ENCODE measurements around the gene ACTR1A. TPM values are rescaled to one million over a fixed set of nuclear protein-coding genes. Genes with fewer than 3 reads are reported as not detected.
A peak's percentile ranks its signal among the peaks of the same experiment; 100 is the strongest.

The ACTR1A gene
- total RNA-seq, 2 donors from 2014 or later: 61.6 to 68.3 TPM

DNA sequence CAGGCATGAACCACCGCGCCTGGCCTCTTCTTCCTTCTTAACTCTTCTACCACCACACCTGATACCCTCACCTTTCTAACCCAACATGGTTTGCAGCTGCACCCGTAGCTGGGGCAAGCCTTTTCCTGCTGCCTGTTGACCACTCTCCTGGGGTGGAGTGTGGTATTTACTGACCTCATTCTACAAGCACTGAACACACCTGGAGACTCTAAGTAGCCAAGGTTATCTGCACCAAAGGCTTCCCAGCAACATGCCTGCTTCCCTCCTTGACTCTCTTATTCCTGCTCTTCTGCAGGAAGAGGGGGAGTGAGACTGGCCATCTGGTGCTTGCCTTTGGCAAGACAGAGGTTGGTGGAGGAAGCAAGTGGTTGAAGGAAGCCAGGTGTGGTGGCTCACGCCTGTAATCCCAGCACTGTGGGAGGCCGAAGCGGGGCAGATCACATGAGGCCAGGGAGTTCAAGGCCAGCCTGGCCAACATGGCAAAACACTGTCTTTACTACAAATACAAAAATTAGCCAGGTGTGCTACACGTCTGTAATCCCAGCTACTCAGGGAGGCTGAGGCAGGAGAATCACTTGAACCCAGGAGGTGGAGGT, 10.1 kb downstream of the ACTR1A start:
- Mint-ChIP-seq H3K4me1 (ENCODE audit: low read depth) (peaks cover 22% of the 10 kb centered on the region), H3K36me3 (ENCODE audit: insufficient read depth in 2 of 2) (peaks cover 3 to 10% of the 10 kb centered on the region in 2 donors), H3K27ac (peak overlapping the region; percentile 36), H3K4me3 (no peak overlapping the region), H3K27me3 (ENCODE audit: low read depth) (no peaks in the 10 kb centered on the region), H3K9me3 (no peaks in the 10 kb centered on the region)
- no peak for DNase-seq
- no peak for ATAC-seq (replicated peaks in 1 of 2)

DNA sequence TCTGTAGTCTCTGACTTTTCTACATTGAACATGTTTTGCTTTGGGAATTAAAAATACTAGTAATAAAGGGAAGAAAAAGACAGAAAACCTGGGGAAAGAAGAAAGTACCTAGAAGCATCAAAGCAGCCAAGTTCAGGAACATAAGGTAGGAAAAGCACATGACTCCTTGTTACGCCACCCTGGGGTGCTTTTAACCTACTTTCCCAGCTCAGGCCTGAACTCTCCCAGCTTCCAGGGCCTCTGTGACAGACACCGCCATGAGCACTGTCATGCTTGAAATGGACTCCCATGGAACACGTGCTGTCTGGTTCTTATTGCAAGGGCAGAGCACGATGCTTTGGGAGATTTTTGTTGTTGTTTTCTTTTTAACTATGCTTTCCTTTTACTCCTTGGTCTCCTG, 11.4 kb downstream of the ACTR1A start:
- H3K9me3 Mint-ChIP-seq: no peaks in the 10 kb centered on the region
- no peak for ATAC-seq (replicated peaks in 1 of 2)
- peaks cover 15% of the 10 kb centered on the region for H3K4me1 Mint-ChIP-seq (ENCODE audit: low read depth)
- peaks cover 3 to 10% of the 10 kb centered on the region in 2 donors for H3K36me3 Mint-ChIP-seq (ENCODE audit: insufficient read depth in 2 of 2)
- no peaks in the 10 kb centered on the region for H3K27me3 Mint-ChIP-seq (ENCODE audit: low read depth)
- no peak for DNase-seq
- no peak overlapping the region for H3K27ac Mint-ChIP-seq
- no peak overlapping the region for H3K4me3 Mint-ChIP-seq

DNA sequence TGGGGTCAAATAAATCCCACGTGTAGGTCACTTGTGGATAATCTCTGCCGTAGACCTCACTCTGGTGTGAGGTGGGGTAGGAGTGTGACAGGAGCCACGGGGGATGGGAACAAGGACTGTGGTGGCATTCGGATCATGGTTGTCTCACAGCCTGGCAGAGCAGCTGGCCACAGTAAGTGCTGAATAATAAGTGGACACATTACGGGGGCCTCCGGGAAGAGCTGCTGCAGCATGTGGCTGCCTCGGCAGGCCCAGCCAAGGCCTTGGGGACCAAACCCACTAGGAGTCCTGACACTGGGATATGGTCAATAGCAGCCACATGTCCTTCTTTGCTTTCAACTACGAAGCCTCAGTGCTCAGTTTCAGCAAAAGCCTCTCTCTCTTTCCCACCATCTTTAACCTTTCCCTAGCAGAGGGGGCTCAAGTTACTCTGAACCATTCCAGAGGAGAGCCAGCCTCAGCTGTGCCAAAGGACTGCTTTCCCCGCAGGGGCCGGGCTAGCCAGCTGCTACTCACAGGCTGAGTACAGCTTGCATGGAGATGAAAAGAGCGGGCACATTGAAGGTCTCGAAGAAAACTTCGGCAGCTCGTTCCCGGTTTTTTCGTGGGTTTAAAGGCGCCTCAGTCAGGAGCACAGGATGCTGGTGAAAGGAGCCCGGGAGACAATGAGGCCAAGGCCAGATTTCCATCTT, 17.3 kb downstream of the ACTR1A start:
- Mint-ChIP-seq H3K36me3 (ENCODE audit: insufficient read depth in 2 of 2) (peaks cover 5 to 13% of the 10 kb centered on the region in 2 donors), H3K4me3 (no peak overlapping the region), H3K27me3 (ENCODE audit: low read depth) (no peaks in the 10 kb centered on the region), H3K4me1 (ENCODE audit: low read depth) (no peaks in the 10 kb centered on the region), H3K27ac (no peak overlapping the region), H3K9me3 (no peaks in the 10 kb centered on the region)
- DNase-seq: no peak
- no peak for ATAC-seq (replicated peaks in 1 of 2)

- Mint-ChIP-seq H3K9me3 (no peaks in the 10 kb centered on the region), H3K27me3 (ENCODE audit: low read depth) (no peaks in the 10 kb centered on the region), H3K27ac (no peak overlapping the region), H3K36me3 (ENCODE audit: insufficient read depth in 2 of 2) (peaks cover 5 to 11% of the 10 kb centered on the region in 2 donors), H3K4me3 (no peak overlapping the region), H3K4me1 (ENCODE audit: low read depth) (peaks cover 3% of the 10 kb centered on the region)
- ATAC-seq (replicated peaks in 1 of 2) (no peak), DNase-seq (no peak)
Measured at GRCh38 chr10:102484021-102484420, 18.5 kb downstream of the ACTR1A start.

DNA sequence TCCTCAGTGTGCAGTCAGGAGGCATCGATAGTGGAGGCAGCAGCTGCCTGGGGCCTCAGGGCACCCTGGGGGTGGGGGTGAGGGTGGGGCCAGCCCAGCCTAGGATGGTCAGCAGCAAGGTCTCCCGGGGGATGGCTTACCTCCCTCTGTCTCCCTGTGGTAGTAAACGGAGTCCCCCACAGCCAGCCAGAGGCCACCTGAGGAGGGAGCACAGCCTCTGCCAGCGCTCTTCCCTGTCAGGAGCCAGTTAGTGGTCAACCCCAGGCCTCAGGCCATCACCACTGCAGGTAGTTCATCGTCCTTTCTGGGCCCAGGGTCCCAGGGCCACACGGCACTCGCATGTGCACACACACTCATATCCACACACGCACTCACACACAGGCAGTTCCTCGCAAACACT, 22.1 kb downstream of the ACTR1A start:
- Mint-ChIP-seq H3K4me1 (ENCODE audit: low read depth) (peaks cover 7% of the 10 kb centered on the region), H3K36me3 (ENCODE audit: insufficient read depth in 2 of 2) (peaks cover 0 to 9% of the 10 kb centered on the region in 2 donors), H3K27me3 (ENCODE audit: low read depth) (no peaks in the 10 kb centered on the region), H3K27ac (no peak overlapping the region), H3K4me3 (no peak overlapping the region), H3K9me3 (no peaks in the 10 kb centered on the region)
- DNase-seq (no peak), ATAC-seq (replicated peaks in 1 of 2) (no peak)

DNA sequence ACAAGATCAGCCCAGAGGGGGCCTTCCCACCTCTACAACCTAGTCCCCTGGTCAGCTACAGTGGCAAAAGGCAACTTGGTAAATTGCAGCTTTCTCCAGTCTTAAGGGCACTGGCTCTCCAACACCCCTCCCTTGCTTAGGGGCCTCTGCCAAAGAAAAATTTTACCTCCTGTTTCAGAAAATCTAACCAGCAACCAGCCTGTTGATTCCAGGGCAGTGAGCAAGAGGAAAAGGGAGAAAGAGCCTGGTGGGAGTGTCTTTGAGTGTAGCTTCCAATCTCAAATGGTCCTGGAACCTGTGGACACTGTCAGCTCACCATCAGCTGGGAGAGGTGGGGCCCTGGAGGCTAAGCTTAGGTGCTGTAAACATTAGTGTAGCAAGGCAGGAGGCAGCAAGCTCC, 22.9 kb downstream of the ACTR1A start:
- no peak overlapping the region for H3K27ac Mint-ChIP-seq
- ATAC-seq (replicated peaks in 1 of 2) (no peak), DNase-seq (no peak)
- no peaks in the 10 kb centered on the region for H3K27me3 Mint-ChIP-seq (ENCODE audit: low read depth)
- no peak overlapping the region for H3K4me3 Mint-ChIP-seq
- peaks cover 0 to 9% of the 10 kb centered on the region in 2 donors for H3K36me3 Mint-ChIP-seq (ENCODE audit: insufficient read depth in 2 of 2)
- no peaks in the 10 kb centered on the region for H3K9me3 Mint-ChIP-seq
- peaks cover 7% of the 10 kb centered on the region for H3K4me1 Mint-ChIP-seq (ENCODE audit: low read depth)

- DNase-seq (no peak), ATAC-seq (replicated peaks in 1 of 2) (no peak)
- Mint-ChIP-seq H3K27me3 (ENCODE audit: low read depth) (no peaks in the 10 kb centered on the region), H3K4me1 (ENCODE audit: low read depth) (peaks cover 28% of the 10 kb centered on the region), H3K27ac (no peak overlapping the region), H3K4me3 (no peak overlapping the region), H3K9me3 (no peaks in the 10 kb centered on the region), H3K36me3 (ENCODE audit: insufficient read depth in 2 of 2) (peaks cover 0 to 7% of the 10 kb centered on the region in 2 donors)
Measured at GRCh38 chr10:102476466-102477141, 25.9 kb downstream of the ACTR1A start.

DNA sequence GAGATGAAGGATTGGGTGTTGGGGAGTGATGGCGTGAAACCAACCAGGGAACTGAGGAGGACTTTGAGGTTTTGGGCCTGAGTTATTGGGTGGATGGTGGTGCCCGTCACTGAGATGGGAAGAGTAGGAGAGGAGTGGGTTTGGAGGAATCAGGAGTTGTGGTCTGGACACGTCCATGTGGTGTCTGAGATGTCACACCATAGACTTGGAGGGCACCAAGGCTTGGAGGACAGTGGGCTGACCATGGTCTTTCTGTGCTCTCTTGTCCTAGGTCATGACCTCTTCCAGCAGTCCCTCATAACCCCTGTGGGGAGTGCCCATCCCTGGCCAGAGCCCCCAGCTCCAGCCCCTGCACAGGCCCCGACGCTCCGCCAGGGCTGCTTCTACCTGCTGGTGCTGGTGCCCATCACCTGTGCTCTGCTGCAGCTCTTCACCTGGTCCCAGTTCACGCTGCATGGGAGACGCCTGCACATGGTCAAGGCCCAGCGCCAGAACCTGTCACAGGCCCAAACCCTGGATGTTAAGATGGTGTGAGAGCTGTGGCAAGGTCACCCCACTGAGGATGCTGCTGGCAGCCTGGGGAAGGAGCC, 27.0 kb downstream of the ACTR1A start:
- DNase-seq (no peak), ATAC-seq (replicated peaks in 1 of 2) (no peak)
- Mint-ChIP-seq H3K27me3 (ENCODE audit: low read depth) (no peaks in the 10 kb centered on the region), H3K4me1 (ENCODE audit: low read depth) (peaks cover 28% of the 10 kb centered on the region), H3K36me3 (ENCODE audit: insufficient read depth in 2 of 2) (peaks cover 0 to 5% of the 10 kb centered on the region in 2 donors), H3K27ac (peak overlapping the region; percentile 30), H3K4me3 (no peak overlapping the region), H3K9me3 (no peaks in the 10 kb centered on the region)

DNA sequence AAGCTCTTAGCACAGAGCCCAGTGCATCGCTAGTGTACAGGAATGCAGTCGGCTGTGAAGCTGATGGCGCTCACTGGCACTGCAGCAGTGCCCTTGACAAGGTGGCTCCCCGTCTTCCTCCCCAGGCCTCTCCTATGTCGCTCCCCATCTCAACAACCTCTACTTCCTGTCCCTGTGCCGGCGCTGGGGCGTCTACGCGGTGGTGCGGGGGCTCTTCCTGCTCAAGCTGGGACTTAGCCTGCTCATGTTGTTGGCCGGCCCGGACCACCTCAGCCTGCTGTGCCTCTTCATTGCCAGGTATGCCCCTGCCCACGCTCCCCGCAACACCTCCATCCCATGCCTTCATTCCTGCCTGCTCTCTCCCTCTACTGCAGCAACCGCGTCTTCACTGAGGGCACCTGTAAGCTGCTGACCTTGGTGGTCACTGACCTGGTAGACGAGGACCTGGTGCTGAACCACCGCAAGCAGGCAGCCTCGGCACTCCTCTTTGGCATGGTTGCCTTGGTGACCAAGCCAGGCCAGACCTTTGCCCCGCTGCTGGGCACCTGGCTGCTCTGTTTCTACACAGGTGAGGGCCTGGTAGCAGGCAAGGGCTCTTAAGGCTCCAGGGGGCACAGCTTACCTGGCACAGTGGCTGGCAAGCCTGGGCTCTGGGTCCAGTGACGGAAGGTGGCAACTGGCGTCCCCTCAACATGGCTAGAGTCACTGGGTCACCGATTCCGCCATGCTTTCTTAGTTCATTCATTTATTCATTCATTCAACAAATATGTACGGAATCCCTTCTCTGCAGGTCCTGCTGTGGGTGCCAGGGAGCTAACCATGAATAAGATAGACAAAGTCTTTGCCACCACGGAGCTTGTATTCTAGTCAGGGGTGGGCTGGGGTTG, 28.8 kb downstream of the ACTR1A start:
- H3K27ac Mint-ChIP-seq: peak overlapping the region; percentile 15
- peak; percentile 12 to 28 for DNase-seq
- no peaks in the 10 kb centered on the region for H3K27me3 Mint-ChIP-seq (ENCODE audit: low read depth)
- no peaks in the 10 kb centered on the region for H3K9me3 Mint-ChIP-seq
- no peak overlapping the region for H3K4me3 Mint-ChIP-seq
- peaks cover 0 to 2% of the 10 kb centered on the region in 2 donors for H3K36me3 Mint-ChIP-seq (ENCODE audit: insufficient read depth in 2 of 2)
- ATAC-seq (replicated peaks in 1 of 2): peak; percentile 46 to 68
- H3K4me1 Mint-ChIP-seq (ENCODE audit: low read depth): peaks cover 22% of the 10 kb centered on the region

DNA sequence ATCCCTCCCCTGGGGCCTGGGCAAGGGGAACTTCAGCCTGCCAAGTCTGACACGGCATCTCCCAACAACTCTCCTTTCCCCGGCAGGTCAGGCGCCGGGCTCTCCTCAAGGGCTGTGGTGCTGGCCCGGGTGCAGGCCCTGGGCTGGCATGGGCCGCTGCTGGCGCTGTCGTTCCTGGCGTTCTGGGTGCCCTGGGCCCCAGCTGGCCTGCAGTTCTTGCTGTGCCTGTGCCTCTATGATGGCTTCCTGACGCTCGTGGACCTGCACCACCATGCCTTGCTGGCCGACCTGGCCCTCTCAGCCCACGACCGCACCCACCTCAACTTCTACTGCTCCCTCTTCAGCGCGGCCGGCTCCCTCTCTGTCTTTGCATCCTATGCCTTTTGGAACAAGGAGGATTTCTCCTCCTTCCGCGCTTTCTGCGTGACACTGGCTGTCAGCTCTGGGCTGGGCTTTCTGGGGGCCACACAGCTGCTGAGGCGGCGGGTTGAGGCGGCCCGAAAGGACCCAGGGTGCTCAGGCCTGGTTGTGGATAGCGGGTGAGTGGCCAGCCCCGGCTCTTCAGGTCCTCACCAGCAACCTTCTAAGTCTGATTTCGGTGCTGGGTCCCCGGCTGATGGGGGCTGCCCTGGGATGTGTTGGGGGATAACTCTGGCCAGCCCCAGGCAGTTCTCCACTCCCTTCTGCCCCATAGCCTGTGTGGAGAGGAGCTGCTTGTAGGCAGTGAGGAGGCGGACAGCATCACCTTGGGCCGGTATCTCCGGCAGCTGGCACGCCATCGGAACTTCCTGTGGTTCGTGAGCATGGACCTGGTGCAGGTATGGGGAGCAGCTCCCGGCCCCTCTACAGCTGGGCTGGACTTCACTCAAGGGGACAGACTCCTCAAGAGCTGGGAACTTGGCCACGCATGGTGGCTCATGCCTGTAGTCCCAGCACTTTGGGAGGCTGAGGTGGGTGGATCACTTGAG, 31.6 kb downstream of the ACTR1A start:
- Mint-ChIP-seq H3K9me3 (no peaks in the 10 kb centered on the region), H3K4me1 (ENCODE audit: low read depth) (peaks cover 21% of the 10 kb centered on the region), H3K27ac (no peak overlapping the region), H3K27me3 (ENCODE audit: low read depth) (no peaks in the 10 kb centered on the region), H3K36me3 (ENCODE audit: insufficient read depth in 2 of 2) (peaks cover 0 to 2% of the 10 kb centered on the region in 2 donors), H3K4me3 (no peak overlapping the region)
- DNase-seq: no peak
- no peak for ATAC-seq (replicated peaks in 1 of 2)

DNA sequence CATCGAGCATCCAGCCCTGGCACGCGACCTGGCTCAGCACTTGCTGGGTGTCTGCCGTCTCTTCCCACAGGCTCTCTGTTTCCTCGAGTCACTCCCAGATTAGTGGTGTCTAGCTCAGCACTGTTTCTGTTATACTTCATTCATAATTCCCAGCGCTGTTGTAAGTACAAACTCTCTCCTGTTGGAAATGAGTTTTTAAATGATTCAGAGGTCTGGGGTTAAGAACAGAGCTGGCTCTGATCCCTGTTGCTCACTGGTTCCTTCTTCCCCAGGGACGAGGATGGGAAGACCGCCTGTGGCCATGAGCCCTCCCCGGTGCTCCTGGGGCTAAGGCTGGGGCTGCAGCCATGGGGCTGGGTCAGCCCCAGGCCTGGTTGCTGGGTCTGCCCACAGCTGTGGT, 33.8 kb downstream of the ACTR1A start:
- no peak overlapping the region for H3K27ac Mint-ChIP-seq
- no peaks in the 10 kb centered on the region for H3K9me3 Mint-ChIP-seq
- ATAC-seq (replicated peaks in 1 of 2) (no peak), DNase-seq (no peak)
- H3K4me3 Mint-ChIP-seq: no peak overlapping the region
- no peaks in the 10 kb centered on the region for H3K27me3 Mint-ChIP-seq (ENCODE audit: low read depth)
- peaks cover 0 to under 1% of the 10 kb centered on the region in 2 donors for H3K36me3 Mint-ChIP-seq (ENCODE audit: insufficient read depth in 2 of 2)
- peaks cover 24% of the 10 kb centered on the region for H3K4me1 Mint-ChIP-seq (ENCODE audit: low read depth)

Measured in activated T-cell treated with anti-CD3 and anti-CD28 coated beads, Interleukin-2, amount 50 U/mL, for 72 hours (primary cell).